Activated naive CD4-positive, alpha-beta T cell treated with Interleukin-2 at 50 U/mL for 16 hours (primary cell): ENCODE data around the gene GSE1.

ENCODE experiments used
- DNase-seq: peaks from one replicate; pipeline ENCODE4 v3.0.0-alpha.2; 2020

The GSE1 gene

GRCh38 chr16:85650844-85651628 lies 37.9 kb downstream of the GSE1 start:
- DNase-seq = no peak

DNA sequence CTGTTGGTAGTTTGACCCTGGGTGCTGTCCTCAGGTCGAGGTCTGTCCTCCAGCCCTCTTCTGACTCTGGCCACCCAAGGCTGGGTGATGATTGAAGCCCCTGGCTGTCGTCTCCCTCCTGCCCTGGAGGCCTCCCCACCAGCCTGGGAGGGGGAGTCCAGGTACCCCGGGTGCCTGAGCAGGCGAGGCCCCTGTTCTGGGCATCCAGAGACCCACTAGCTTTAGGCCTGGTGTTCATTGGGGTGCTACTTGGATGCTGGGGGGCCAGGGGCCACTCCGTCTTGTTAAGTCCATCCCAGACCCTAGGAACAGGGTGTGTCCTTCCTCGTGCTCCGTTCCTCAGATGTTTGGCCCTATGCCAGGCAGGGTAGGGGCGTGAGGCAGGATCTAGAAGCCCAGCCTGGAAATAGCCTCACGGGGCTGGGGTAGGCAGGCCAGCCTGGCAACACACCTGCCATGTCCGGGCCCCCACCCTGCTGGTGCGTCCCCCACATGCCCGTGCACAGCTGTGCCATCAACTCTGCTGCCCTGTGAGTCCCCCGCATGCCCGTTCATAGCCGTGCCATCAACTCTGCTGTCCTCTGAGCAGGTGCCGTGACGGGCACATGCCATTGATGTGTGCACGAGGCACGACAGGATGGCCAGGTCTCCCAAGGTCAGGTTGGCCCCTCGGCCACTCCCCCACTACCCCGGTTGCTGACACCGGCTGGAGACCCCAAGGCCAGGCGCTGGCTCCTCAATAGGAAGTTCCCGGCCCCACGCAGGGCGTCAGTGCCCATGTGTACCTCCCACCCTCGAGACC lies 38.7 kb downstream of the GSE1 start:
- DNase-seq = no peak

GRCh38 chr16:85652431-85653221 lies 39.5 kb downstream of the GSE1 start:
- DNase-seq = no peak

DNA sequence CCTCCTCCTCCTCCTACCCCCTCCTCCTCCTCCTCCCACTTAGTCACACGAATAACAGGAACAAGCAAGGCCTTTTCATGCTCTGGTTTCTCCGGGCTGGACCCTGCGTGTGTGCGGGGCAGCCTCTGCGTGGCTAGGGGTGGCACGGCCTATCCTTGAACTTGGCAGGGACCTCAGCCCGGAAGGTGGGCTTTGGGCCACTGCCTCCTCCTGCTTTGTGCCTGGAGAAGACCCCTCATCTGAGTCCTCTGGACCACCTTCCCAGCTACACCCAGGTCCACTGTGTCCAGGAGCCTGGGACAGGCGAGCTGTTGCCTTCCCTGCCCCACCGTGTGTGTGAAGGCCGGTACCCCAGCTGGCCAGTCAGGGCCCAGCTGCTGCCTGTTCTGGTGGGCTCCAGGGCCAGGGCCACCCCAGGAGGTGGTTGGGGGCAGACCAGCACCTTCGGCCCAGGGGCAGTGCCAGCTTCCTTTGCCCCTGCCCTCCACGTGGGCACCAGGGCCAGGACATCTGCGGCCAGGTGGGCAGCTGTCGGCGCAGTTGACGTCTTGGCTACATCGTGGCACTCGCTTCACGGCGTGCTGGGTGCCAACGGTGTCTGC lies 40.3 kb downstream of the GSE1 start:
- DNase-seq = no peak

DNA sequence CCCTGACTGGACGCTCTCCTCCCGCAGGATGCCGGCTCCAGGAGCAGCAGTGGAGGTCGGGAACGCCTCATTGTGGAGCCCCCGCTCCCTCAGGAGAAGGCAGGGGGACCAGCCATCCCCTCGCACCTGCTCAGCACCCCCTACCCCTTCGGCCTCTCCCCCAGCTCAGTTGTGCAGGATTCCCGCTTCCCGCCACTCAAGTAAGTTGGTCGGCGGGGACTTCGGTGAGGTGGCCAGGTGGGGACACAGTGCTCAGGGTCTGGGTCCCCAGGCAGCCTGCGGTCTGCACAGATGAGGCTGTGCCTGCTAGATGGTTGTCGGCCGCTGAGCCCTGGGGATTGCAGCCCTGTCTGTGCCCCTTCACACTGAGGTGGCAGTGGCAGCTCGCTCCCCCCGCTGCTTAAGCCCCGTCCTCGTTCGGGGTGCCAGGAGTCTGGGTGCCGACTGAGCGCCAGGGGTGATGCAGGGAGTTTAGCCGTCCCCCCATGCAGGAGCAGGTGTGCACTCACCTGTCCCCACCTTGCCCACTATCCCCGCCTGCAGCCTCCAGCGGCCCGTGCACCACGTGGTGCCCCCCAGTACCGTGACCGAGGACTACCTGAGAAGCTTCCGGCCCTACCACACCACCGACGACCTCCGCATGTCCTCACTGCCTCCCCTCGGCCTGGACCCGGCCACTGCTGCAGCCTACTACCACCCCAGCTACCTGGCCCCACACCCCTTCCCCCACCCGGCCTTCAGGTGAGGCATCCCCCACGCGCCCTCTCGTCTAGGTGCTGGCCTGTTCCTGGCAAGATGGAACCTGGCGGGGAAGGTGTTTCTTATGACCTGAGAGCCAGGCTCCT lies 41.4 kb downstream of the GSE1 start:
- DNase-seq = no peak

DNA sequence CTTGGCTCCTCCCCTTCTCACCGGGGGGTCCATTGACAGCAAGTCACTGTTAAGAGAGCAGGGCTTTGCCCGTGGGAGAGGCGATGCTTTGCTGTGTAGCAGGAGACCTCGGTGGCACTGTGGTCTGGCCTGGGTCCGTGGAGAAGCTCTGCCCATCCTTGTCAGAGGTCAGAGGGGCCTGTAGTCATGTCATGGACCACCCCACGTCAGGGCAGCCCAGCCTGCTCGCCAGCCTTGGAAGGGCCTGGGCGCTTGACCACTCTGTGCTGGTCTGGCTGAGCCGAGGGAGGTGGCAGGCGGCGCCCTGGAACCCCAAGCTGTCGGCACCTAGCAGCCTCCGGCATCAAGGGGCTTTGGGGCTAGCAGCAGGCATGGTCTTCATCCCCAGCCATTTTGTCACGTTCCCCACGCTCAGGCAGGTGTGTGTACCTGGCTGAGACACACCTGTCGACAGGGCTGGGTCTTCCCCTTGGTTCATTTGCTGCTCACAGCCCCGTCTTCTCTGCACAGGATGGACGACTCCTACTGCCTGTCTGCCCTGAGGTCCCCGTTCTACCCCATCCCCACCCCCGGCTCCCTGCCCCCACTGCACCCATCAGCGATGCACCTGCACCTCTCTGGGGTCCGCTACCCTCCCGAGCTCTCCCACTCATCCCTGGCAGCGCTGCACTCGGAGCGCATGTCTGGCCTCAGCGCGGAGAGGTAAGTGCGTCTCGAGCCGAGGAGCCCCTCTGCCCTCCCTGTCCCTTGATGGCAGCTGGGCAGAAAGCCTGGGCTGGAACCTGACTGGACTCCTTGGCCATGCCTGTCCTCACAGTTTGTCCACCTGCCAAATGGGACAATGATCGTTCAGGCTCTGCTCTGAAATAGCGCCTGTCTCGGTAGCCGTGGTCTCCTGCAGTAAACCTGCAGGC lies 42.4 kb downstream of the GSE1 start:
- no peak for DNase-seq

GRCh38 chr16:85656351-85657266 lies 43.5 kb downstream of the GSE1 start:
- DNase-seq = no peak

DNA sequence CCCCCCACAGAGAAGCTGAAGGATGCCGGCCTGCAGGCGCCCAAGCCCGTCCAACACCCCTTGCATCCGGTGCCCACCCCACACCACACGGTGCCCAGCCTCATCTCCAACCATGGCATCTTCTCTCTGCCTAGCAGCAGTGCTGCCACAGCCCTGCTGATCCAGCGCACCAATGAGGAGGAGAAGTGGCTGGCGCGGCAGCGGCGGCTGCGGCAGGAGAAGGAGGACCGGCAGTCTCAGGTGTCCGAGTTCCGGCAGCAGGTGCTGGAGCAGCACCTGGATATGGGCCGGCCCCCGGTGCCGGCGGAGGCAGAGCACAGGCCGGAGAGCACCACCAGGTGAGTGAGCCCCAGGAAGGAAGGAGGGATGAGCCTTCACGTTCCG lies 44.1 kb downstream of the GSE1 start:
- no peak for DNase-seq

- no peak for DNase-seq
These were observed 44.9 kb downstream of the GSE1 start for GRCh38 chr16:85657996-85658395.

- no peak for DNase-seq
These were observed 45.6 kb downstream of the GSE1 start for GRCh38 chr16:85658504-85659326.

GRCh38 chr16:85659336-85659735 lies 46.2 kb downstream of the GSE1 start:
- no peak for DNase-seq

GRCh38 chr16:85659805-85660511 lies 46.8 kb downstream of the GSE1 start:
- peak; percentile 68 for DNase-seq

GRCh38 chr16:85660843-85661739 lies 48.0 kb downstream of the GSE1 start:
- no peak for DNase-seq

GRCh38 chr16:85661740-85662481 lies 48.8 kb downstream of the GSE1 start:
- no peak for DNase-seq

- DNase-seq = no peak
These were observed 49.3 kb downstream of the GSE1 start for GRCh38 chr16:85662482-85662812.
